NCI-H2196 treated with DMSO at 0.1 percent for 48 hours (cell line): ENCODE measurements around the gene MATN4.
"Not testable (repeated sequence)": the region's sequence is repeated elsewhere in the genome, so short reads cannot be mapped to it uniquely, and the experiment has no call there.

Experiments
- DNase-seq: peaks from one replicate; lab custom pipeline; 2025; ENCODE audit not compliant: unreplicated experiment; lab: John Stamatoyannopoulos, UW

MATN4 gene, protein sequence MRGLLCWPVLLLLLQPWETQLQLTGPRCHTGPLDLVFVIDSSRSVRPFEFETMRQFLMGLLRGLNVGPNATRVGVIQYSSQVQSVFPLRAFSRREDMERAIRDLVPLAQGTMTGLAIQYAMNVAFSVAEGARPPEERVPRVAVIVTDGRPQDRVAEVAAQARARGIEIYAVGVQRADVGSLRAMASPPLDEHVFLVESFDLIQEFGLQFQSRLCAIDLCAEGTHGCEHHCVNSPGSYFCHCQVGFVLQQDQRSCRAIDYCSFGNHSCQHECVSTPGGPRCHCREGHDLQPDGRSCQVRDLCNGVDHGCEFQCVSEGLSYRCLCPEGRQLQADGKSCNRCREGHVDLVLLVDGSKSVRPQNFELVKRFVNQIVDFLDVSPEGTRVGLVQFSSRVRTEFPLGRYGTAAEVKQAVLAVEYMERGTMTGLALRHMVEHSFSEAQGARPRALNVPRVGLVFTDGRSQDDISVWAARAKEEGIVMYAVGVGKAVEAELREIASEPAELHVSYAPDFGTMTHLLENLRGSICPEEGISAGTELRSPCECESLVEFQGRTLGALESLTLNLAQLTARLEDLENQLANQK

DNA sequence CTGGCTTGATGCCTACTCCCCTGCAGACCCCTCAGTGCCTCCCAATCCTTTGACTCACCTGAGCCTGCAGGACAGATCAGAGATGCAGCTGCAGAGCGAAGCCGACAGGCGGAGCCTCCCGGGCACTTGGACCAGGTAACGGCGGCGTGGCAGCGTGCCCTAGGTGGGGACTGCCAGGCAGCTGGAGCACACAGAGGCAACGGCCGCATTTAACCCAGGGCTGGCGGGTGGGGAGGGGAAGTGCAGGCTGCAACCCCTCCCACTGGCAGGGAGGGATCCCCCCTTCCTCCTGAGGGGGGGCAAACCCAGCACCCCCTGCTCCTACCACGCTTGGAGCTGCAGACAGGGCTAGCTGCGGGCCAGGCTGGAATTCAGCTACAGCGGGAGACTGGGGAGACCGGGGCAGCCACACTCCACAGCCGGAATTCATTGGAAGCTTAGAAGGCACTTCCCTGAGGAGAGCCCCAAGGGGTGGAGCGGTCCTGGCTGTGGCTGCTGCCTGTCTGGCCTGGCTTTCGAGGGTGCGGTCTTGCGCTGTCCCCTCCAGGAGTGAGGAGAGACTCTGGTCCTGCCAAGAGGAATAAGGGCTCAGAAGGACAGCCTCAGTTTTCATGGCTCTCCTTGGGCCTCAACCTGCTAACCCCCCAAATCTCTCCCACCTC lies at the start of gene MATN4:
TSS of gene MATN4 (minus strand) at position 183 of the 662 bp plus-strand sequence. CDS start 2,717 bp downstream, outside the sequence.
- peak; percentile 43 for DNase-seq

DNA sequence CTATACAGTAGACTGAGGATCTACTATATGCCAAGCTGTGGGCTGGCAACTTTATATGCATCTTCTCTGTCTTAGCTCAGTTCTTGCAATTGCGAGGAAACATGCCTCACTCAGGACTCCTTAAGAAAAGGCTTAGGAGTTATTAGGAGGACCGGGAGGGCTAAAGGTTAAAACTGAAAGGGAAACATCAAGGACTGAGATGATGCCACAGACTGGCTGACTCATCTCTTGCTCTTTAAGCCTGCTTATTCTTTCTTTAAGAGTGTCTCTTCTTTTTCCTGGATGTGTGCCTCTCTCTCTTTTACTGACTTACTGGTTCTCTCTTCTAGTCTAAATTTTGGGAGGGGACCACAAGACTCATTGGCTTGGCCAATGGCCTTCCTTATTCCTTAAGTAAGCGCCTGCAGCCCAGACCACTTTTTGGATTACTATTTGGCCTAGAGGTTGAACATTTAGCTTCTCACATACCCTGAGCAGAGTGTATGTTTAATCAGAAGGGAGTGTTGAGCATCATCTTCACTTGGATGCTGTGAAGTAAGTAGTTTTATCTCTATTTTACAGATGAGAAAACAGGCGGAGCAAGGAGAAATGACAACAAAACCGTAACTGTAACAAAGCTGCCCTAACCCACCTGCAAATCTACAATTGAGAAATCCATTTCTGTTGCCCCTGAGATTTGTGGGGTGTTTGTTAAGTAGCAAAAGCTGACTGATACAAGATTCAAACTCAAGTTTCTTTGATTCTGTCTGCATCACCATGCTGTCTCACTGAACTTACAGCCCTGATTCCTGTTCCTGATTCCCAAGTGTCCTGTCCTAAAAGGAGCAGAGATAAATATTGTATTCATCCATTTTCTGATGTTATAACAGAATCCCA lies 47.3 kb upstream of the MATN4 start:
- no peak for DNase-seq

DNA sequence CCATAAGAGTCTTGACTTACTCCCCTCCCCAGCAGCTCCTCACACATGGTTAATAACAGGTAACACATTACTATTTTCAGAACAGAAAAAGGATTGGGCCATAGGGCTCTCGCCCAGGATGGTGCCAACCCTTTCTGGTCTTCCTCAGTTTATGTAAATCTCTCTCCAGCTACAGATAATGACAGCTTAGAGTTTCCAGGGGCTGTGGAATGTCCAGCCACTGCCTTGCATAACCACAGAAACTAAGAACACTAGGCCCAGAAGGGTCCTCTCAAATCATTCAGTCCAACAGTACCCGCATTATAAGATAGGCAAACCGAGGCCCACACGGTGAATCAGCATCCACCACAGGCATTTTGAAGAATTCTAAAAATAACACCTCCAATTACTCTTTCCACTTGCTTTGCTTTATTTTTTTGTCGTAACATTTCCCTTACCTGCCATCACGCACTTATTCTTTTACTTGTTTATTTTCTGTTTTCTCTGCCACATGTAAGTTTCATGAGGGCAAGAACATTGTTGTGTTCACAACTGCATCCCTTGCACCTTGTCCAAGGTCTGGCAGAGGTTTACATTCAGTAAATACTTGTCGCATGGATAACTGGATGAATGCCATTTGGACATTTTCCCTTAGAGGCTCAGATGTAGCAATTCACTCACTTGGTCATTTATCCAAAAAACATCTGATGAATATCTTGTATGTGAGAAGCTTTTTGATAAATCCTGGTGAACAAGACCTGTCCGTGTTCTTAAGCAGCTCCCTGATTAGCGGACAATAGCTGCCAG lies 46.5 kb upstream of the MATN4 start:
- DNase-seq: no peak

DNA sequence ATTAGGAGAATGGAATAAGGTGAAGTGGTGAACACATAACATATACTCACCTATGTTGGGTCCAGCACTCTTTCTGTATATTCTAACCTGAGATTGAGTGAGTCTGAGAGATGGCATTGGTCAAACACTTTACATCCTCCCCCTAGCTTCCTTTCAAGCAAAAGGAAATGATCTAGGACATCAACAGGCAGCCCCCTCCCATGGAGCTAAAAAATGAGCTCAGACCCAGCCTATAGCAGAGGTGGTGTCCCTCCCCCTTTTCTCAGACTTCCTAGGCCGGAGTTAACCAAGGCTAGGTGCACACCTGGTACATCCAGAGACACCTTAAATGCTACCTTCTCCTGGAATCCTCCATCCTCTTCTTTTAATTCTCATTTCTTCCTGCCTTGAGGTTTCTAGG lies 45.6 kb upstream of the MATN4 start:
- DNase-seq: no peak

DNA sequence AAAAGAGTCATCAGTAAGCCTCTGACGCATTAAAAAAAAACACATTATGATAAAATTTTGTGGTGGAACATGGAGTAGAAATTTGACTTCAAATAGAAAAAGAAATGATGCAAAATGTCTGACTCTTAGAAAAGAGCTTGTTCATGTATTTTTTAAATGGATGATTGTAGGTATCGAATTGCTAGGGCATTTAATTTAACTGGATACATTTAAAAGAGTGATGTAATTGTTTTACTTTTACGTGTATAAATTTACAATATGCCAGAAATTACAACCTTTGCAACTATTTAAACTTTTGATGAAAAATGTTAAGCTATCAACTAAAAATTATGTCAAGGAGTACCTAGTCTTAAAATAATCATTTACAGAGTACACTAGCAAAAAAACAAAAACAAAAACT lies 44.6 kb upstream of the MATN4 start:
- DNase-seq: no peak

DNA sequence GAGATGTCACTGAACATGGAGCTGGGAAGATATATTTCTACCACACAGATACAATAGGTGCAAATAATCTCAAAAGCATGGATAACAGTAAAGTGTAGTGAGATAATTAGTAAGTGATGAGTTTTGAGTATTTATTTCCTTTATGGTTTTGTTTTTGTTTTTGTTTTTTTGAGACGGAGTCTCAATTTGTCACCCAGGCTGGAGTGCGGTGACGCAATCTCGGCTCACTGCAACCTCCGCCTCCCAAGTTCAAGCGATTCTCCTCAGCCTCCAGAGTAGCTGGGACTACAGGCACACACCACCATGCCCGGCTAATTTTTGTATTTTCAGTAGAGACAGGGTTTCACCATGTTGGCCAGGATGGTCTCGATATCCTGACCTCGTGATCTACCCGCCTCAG lies 42.7 kb upstream of the MATN4 start:
- DNase-seq: not testable (repeated sequence)

DNA sequence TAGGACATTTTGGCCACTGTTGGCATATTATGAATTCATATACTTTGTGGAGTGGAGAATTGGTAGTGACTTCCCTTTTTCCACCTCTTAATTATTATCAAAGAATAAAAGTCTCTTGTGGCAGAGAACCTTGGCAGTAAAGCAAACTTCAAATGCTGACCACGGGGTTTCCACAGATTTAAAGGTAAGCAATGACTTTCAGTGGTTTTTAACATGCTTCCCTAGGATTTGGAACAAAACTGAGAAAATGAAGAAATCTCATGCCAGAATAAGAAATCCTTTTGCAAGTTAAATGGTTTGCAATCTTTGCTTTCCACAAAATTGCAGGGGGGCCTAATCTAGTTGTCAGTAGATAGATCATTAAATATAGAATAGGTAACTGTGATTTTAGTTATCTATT lies 42.1 kb upstream of the MATN4 start:
- no peak for DNase-seq

DNA sequence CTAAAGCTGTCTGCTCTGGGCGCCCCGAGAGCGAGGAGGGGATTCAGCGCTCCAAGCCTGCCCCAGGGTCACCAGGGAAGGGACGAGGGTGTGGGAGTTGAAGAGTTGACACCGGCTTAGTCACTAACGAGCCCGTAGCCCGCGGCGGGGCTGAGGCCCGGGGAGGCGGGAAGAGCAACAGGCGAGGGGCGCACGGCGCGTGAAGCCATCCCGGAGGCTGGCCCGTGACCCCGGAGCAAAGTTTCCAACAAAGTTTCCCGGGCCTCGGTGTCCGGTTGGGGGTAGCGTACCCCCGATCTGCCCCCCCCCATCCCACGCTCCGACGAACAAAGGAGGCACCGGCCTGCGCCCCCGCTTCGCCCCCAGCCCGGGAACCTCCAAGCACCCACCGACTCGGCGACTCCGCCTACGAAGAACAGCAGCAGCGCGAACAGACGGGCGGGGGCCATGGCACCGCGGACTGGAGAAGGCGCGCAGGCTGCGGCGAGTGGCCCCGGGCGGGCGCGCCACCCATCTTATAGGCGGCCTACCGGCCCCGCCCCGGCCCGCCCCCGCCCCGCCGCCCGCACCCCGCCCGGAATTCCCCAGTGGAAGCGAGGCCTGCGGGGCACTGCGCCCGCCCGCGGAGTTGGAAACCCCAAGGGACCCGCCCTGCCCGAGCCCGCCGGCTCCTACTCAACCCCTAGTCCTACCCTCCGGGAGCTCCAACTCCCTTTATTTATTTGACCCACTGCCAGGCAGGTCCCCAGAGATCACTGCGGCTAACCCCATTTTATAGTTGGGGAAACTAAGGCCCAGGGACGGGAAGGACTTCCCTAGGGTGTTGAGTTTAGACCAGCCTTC lies 40.1 kb upstream of the MATN4 start, which contains the start of gene SDC4:
TSS of gene SDC4 (minus strand) at position 489 of the 843 bp plus-strand sequence. CDS start at position 449, 40 bp downstream.
- peak; percentile 34 for DNase-seq

DNA sequence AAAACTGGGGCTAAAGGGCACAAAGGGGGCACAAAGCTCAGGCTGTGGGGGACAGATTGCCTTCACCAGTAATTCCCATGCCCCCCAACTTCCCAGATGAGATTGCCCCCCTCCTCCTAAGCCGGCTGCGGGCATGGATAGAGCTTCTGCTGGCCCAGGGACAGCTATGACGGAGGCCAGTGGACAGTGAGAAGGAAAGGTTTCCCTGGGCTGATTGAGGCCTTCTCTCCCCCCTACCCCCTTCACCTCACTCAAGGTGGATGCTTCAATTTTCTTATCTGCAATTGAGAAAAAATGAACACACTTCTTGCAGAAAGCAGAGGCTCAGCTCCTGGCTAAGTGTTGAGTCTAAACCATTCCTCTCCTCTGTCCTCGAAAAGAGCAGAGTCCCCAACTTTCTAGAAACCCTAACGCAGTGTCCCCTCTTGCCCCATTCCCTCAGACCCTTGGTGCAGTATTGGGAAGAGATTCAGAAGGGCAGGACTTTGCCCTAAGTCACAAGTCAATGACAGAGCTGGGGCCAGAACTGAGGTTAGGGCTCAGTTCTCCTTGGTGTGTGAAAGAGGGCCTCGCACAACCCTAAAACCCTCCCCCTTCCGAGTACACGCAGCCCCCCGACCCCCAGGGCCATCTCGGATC lies 39.3 kb upstream of the MATN4 start:
- no peak for DNase-seq

DNA sequence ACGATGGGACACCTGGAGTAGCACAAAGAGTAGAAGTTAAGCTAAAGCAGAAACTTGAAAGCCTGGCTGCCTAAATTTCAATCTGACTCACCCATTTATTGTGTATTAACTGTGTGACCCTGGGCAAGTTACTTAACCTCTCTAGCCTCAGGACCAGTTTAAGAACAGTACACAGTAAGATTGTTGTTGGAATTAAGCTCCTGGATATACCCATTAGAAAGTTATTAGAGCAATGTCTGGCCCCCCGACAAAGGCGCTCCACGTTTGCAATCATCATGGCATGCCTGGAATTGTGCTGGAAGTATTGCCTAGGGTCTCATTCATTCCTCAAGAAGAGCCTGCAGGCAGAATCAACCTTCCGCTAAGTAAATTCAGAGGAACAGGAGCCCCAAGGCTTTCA lies 38.8 kb upstream of the MATN4 start:
- no peak for DNase-seq

DNA sequence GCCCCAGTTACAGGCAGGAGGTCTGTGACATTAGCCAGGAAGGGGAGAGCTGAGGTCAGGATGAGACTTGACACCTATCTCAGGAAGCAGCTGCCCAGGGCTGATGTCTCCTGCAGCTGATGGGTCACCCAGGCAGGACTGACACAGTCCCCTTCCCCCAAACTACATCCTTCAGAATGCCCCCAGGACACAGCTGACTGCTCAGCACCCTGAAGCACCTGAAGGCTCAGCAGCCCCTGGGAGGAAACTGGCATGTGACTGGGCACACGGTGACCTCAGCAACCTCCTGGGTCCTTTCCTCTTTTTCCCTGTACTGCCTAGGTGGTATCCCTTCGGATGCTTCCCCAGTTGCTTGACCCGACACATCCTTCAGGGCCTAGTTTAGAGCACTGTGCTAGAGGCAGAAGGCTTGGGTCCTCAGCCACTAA lies 38.2 kb upstream of the MATN4 start:
- DNase-seq: no peak

DNA sequence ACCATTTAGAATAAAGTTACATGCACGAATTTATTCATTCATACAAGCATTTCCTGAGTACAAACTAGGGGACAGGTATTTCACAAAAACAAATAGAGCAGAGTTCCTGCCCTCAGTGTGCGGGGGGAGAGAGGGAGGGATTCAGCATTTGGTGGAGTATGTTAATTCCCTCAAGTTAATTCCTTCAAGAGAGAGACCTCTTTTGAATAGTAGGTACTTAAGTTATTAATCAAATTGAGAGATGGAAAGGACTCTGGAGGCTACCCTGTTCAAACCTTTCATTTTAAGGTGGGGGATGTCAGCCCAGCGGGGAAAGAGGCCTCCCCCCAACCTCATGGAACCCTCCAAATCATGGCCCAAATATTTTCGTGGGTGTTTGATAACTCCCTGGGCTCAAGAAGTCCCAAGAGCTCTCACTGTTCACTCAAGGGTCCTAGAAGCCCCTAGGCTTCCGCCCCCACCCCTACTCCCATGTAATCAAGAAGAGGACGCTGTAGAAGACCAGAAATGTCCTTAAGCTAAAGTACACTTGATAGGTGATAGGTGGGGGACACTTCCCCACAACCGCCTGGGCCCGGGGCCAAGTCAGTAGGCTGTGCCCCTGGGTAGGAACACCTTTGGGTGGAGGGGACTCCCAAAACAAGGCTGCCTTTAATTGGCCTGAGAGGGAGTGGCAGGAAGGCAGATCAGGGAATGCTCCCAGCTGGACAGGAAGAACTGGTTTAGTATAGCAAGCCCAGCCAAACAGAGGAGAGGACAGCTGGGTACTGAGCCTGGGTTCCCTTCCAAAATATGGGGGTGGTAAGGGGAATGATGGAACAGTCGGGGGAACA lies 37.2 kb upstream of the MATN4 start:
- peak; percentile 31 for DNase-seq

DNA sequence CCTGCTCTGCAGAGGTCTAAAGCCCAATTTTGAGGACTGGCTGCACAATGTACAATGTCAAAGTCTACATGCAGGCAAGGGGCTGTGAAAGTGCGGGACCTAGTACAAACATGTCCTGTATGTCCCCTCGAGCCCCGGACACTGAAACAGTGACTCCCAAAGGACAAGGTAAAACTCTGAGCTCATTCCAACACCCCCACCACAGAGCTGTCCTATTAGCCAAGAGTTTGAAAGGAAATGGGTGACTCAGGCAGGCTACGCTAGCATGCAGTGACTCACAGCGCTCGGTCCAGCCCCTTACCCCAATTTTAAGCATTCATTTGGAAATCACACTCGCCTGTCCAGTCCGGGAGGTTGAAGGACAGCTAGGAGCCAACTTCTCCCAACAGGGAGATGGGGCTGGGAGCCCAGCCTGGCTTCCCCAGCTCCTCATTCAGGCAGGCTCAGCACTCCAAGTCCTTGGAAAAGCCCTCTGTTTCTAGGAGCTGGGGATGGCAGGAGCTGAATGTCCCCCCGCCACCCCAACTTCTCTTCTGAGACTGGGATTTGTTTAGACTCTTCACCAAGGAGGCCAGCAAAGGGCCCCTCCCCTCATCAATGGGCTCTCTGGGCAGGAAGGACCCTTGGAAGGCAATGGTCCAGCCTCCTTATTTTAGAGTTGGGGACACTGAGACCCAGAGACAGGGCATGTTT lies 36.2 kb upstream of the MATN4 start:
- DNase-seq: peak; percentile 17

DNA sequence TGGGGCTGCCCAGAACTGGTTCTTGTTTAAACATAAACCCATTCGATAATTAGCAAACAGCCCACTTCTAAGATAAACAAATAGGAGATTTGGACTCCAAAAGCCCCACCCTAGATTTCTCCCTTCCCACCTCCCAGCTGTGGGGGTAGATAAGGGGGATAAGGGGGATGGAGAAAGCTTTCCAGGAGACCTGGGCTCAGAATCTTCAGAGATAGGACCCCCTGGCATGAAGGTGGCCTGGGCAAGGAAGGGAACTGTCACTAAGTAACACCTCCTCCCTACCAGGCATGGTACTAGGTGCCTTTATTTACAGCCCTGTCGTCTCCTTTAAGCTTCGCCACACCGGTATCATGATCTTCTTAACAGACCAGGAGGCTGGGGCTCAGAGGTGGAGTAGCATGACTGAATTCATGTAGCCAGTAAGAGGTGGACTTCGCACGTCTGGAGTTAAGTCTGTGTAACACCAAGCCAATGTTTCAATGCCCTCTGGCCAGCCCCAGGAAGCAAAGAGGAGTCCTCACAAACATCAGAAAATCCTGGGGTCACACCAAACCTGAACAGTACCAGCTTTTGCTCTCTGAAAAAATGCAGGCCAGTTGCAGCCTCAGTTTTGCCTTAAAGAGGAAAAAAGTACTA lies 35.6 kb upstream of the MATN4 start:
- DNase-seq: peak; percentile 66

DNA sequence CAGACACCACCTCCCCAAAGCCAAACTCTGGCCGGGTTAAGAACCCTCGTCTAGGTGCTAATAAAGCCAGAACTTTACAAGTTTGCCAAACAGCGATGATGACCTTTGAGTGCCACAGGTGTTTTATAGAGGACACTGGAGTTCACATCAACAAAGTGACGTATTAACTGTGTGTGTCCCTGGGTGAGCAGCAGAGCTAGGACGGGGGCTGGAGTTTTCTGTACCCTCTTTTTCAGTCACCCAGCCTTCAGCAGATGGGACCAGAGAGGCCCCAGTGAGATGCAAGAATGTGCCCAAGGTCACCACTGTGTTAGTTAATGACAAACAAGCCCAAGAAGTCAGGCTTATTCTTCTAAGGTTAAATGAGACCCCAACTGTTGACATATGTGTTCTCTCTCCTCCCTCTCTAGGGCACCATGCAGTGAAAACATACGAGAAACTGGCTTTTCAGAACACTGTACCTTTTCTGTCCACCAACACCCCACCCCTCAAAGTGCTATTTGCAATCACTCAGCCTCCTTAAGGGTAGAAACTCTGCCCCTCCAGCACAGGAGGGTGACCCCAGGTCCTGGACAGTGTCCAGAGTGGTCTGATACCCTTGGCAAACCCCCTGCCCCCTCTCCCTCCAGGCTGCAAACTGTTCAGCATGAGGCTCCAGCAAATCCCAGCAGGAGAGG lies 34.9 kb upstream of the MATN4 start:
- DNase-seq: no peak
